GM12878 (cell line): ENCODE results near the gene ATP5PO. TPM values are rescaled to one million over a fixed set of nuclear protein-coding genes. Genes with fewer than 3 reads are reported as not detected.

ENCODE experiments used
- ATAC-seq: fragments of 200-7000 bp; cut with Tn5 transposase; 3 replicates; pipeline ENCODE4 v1.9.1; 2020; ENCODE audit warnings: mild to moderate bottlenecking, moderate library complexity
- BruUV-seq: library from RNA; stranded (reverse); fragments of 400-500 nt; replicated peaks from 2 replicates; lab custom pipeline; 2021; lab: Mats Ljungman, UMichigan
- CTCF ChIA-PET: fragments of 300-600 bp; sonication (Branson Sonifier 250); formaldehyde crosslinking; extraction: SDS; loops from one replicate; lab custom pipeline; 2021; ENCODE audit warnings: inconsistent platforms; lab: Yijun Ruan, JAX
- POLR2A ChIA-PET: fragments of 350-600 bp; formaldehyde crosslinking; extraction: SDS; loops from one replicate; lab custom pipeline; 2021; ENCODE audit warnings: inconsistent platforms; lab: Charles Lee
- RAD21 ChIA-PET: fragments of 300-600 bp; sonication (Branson Sonifier 250); formaldehyde crosslinking; loops from one replicate; lab custom pipeline; 2023; ENCODE audit warnings: antibody characterized with exemption; ENCODE audit not compliant: unreplicated experiment; lab: Charles Lee
- SMC1A ChIA-PET: fragments of 300-600 bp; sonication (Branson Sonifier 250); formaldehyde crosslinking; loops from one replicate; lab custom pipeline; 2023; ENCODE audit not compliant: unreplicated experiment, uncharacterized antibody; lab: Charles Lee
- DNase-seq: peaks from one replicate; pipeline ENCODE4 v3.0.0-alpha.2; 2011; ENCODE audit warnings: low read depth, low spot score
- FAIRE-seq: peaks from 3 replicates; lab custom pipeline; 2011; peaks lifted over from hg19 to GRCh38; lab: Jason Lieb, UNC
- H2AFZ ChIP-seq: 2 replicates; pipeline ENCODE4 v1.6.0; 2011; ENCODE audit warnings: low read depth, low read length, control low read depth; ENCODE audit not compliant: control insufficient read depth
- H3K27ac ChIP-seq: 2 replicates; pipeline ENCODE4 v1.5.1; 2011; ENCODE audit warnings: control low read depth; ENCODE audit not compliant: control insufficient read depth, insufficient read depth
- H3K27me3 ChIP-seq, 2 experiments: replicated peaks in 1 of 2; 2 replicates each; pipeline versions ENCODE4 v1.6.0 to v1.6.1; 2011; ENCODE audit warnings: low read length in 1 of 2; ENCODE audit not compliant: control insufficient read depth in 2 of 2, insufficient read depth in 2 of 2
- H3K36me3 ChIP-seq, 2 experiments: 2 replicates each; pipeline ENCODE4 v1.5.1; 2011; ENCODE audit warnings: low read length in 1 of 2; ENCODE audit not compliant: control insufficient read depth in 2 of 2, insufficient read depth in 2 of 2
- H3K4me1 ChIP-seq: 2 replicates; pipeline ENCODE4 v1.6.1; 2011; ENCODE audit warnings: mild to moderate bottlenecking, low read length, moderate library complexity, mixed read lengths; ENCODE audit not compliant: control insufficient read depth, insufficient read depth
- H3K4me2 ChIP-seq: 2 replicates; pipeline ENCODE4 v1.6.0; 2011; ENCODE audit warnings: control low read depth; ENCODE audit not compliant: control insufficient read depth, insufficient read depth
- H3K4me3 ChIP-seq: fragments of 200-600 bp; sonication (generic); 2 replicates; pipeline ENCODE4 v1.5.1; 2016
- H3K79me2 ChIP-seq: 2 replicates; pipeline ENCODE4 v1.6.0; 2011; ENCODE audit warnings: low read length; ENCODE audit not compliant: control insufficient read depth, insufficient read depth
- H3K9ac ChIP-seq: 2 replicates; pipeline ENCODE4 v1.8.0; 2011; ENCODE audit warnings: low read length, control low read depth, mixed read lengths; ENCODE audit not compliant: control insufficient read depth, insufficient read depth
- H3K9me3 ChIP-seq: replicated peaks from 3 replicates; pipeline ENCODE4 v1.5.1; 2011; ENCODE audit warnings: mild to moderate bottlenecking, low read length; ENCODE audit not compliant: control insufficient read depth, insufficient read depth
- H4K20me1 ChIP-seq: 2 replicates; pipeline ENCODE4 v1.6.0; 2011; ENCODE audit not compliant: control insufficient read depth, insufficient read depth
- CREB1 ChIP-seq: IDR thresholded peaks from 2 replicates; pipeline ENCODE4 v1.6.1; 2012; ENCODE audit warnings: low read depth, mild to moderate bottlenecking, inconsistent platforms
- FOXM1 ChIP-seq: IDR thresholded peaks from 2 replicates; pipeline ENCODE4 v1.6.1; 2012; ENCODE audit warnings: low read depth, mild to moderate bottlenecking, inconsistent platforms, low read length, moderate library complexity
- GATAD2B ChIP-seq: fragments of 450-650 bp; conservative IDR thresholded peaks from 2 replicates; pipeline ENCODE4 v1.6.1; 2017; ENCODE audit warnings: low read depth, mild to moderate bottlenecking, moderate library complexity
- IKZF1 ChIP-seq: fragments of 450-650 bp; conservative IDR thresholded peaks from 2 replicates; pipeline ENCODE4 v1.6.1; 2017; ENCODE audit warnings: antibody characterized with exemption, mild to moderate bottlenecking
- SMAD1 ChIP-seq: fragments of 450-650 bp; IDR thresholded peaks from 2 replicates; pipeline ENCODE4 v1.6.1; 2018; ENCODE audit warnings: mild to moderate bottlenecking, low read depth; ENCODE audit not compliant: partially characterized antibody
- SMAD5 ChIP-seq: IDR thresholded peaks from 2 replicates; pipeline ENCODE4 v1.6.1; 2016; ENCODE audit warnings: antibody characterized with exemption, low read depth
- SMC3 ChIP-seq: IDR thresholded peaks from 2 replicates; pipeline ENCODE4 v1.6.1; 2011; ENCODE audit warnings: low read length, improper control_type of control experiment, borderline replicate concordance
- SP1 ChIP-seq: IDR thresholded peaks from one replicate; pipeline ENCODE4 v1.6.1; 2011; ENCODE audit warnings: low read depth, low read length
- ZNF384 ChIP-seq: IDR thresholded peaks from 2 replicates; pipeline ENCODE4 v1.6.1; 2012; ENCODE audit warnings: low read depth, mild to moderate bottlenecking, low read length, improper control_type of control experiment, borderline replicate concordance
- ZNF622 ChIP-seq: fragments of 450-650 bp; IDR thresholded peaks from 2 replicates; pipeline ENCODE4 v1.6.1; 2017; ENCODE audit warnings: mild to moderate bottlenecking, inconsistent platforms
- ZZZ3 ChIP-seq: IDR thresholded peaks from 2 replicates; pipeline ENCODE4 v1.6.1; 2011; ENCODE audit warnings: low read depth; ENCODE audit not compliant: control insufficient read depth, insufficient read length
- WGBS: methylation state at CpG from one replicate; pipeline ENCODE4 v1.1.6; 2016; ENCODE audit warnings: low lambda C conversion rate; ENCODE audit not compliant: insufficient replicate concordance, insufficient coverage; ENCODE audit errors: missing lambda C conversion rate; 5-methylcytosine and 5-hydroxymethylcytosine counted together
- in situ Hi-C: fragments of 300-500 bp; cut with MboI; formaldehyde crosslinking; loops from 9 replicates; pipeline ENCODE4 v1.14.3; 2018; ENCODE audit warnings: mixed read lengths
- intact Hi-C: fragments of 100-400 bp; cut with micrococcal nuclease; formaldehyde crosslinking; loops from one replicate; pipeline ENCODE4 v1.14.2; 2022; ENCODE audit not compliant: unreplicated experiment
- polyA plus RNA-seq, 11 experiments: library from polyadenylated mRNA; depleted of rRNA in 4 of 11; unstranded in 6 of 11; stranded (reverse) in 5 of 11; fragments of >200 nt; fragmentation: Nextera tagmentation in 4 of 11; fragmentation: Illumina TruSeq in 1 of 11; extraction: Ambion mirVana in 4 of 11; extraction: Trizol in 1 of 11; gene quantifications; 1 replicate in 1 of 11; 2 replicates in 10 of 11; pipeline versions ENCODE4 v1.2.1 to v1.2.3, GENCODE V29; 2011 to 2016; ENCODE audit warnings: inconsistent platforms in 2 of 11, missing spikeins in 2 of 11, low read depth in 1 of 11
- total RNA-seq, 4 experiments: library from RNA; depleted of rRNA in 3 of 4; stranded (reverse); fragments of >200 nt in 3 of 4; fragmentation: Illumina TruSeq in 1 of 4; extraction: Trizol in 1 of 4; gene quantifications; 2 replicates each; pipeline versions ENCODE4 v1.2.1 to v1.2.3, GENCODE V29; 2013 to 2021
- TF ChIP-seq, protein P1 (sequence below): IDR thresholded peaks from 2 replicates; pipeline ENCODE4 v1.6.1; 2012; ENCODE audit warnings: low read depth, low read length, improper control_type of control experiment
- TF ChIP-seq, protein P2 (sequence below): IDR thresholded peaks from 2 replicates; pipeline ENCODE4 v1.6.1; 2012; ENCODE audit warnings: low read depth, low read length, improper control_type of control experiment

ATP5PO gene
- total and polyA plus RNA-seq, 10 of the 15 experiments (the other 5 are each of a cell fraction or from before 2014, with no cell fraction given) = 251 to 1,656 (median 470) TPM

GRCh38 chr21:33917421-33917820, 1.8 kb upstream of the ATP5PO start:
- ChIA-PET POLR2A (interaction anchor here (0.6 kb wide), 1 partner anchor 411 kb away, joined by 4 read pairs; no protein-coding TSS in a partner anchor), SMC1A (interaction anchor here (3.8 kb wide), 1 partner anchor 431 kb away, joined by 14 read pairs; no protein-coding TSS in a partner anchor)

More at GRCh38 chr21:33917421-33917820, 1.8 kb upstream of the ATP5PO start:
- no peak overlapping the region for H3K4me2 ChIP-seq
- no peak overlapping the region for H2AFZ ChIP-seq
- whole genome bisulfite sequencing = 92% methylated on average over 4 of the region's 4 CpGs
- in situ Hi-C loops (no loop called here), intact Hi-C loops (no loop called here)
- CTCF ChIA-PET = interaction anchor here (1.1 to 4.9 kb wide), 2 partner anchors 431 to 451 kb away, joined by 4 to 20 read pairs; no protein-coding TSS in a partner anchor
- H3K79me2 ChIP-seq = peaks cover 28% of the 10 kb centered on the region
- peaks cover 0 to 9% of the 10 kb centered on the region in 2 experiments; a peak in 1 of 4 replicates for H3K36me3 ChIP-seq
- no peaks in the 10 kb centered on the region for H3K9me3 ChIP-seq
- FAIRE-seq = no peak
- H3K4me1 ChIP-seq = peaks cover 7% of the 10 kb centered on the region
- H3K9ac ChIP-seq = no peak overlapping the region
- no peak for TF ChIP-seq SMAD5
- TF ChIP-seq IKZF1 = no peak
- TF ChIP-seq GATAD2B = no peak
- TF ChIP-seq, protein P1, sequence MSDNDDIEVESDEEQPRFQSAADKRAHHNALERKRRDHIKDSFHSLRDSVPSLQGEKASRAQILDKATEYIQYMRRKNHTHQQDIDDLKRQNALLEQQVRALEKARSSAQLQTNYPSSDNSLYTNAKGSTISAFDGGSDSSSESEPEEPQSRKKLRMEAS = no peak
- TF ChIP-seq SMC3 = no peak
- TF ChIP-seq ZZZ3 = no peak
- TF ChIP-seq ZNF622 = no peak
- no peak for TF ChIP-seq FOXM1
- no peak for TF ChIP-seq SP1
- TF ChIP-seq, protein P2, sequence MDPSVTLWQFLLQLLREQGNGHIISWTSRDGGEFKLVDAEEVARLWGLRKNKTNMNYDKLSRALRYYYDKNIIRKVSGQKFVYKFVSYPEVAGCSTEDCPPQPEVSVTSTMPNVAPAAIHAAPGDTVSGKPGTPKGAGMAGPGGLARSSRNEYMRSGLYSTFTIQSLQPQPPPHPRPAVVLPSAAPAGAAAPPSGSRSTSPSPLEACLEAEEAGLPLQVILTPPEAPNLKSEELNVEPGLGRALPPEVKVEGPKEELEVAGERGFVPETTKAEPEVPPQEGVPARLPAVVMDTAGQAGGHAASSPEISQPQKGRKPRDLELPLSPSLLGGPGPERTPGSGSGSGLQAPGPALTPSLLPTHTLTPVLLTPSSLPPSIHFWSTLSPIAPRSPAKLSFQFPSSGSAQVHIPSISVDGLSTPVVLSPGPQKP = no peak
- no peak for TF ChIP-seq CREB1
- TF ChIP-seq SMAD1 = no peak
- TF ChIP-seq ZNF384 = no peak
- RAD21 ChIA-PET = no interaction called here
- no peaks in the 10 kb centered on the region for H4K20me1 ChIP-seq
- H3K4me3 ChIP-seq = no peak overlapping the region
- no peak overlapping the region for H3K27ac ChIP-seq
- H3K27me3 ChIP-seq = no peaks in the 10 kb centered on the region
- ATAC-seq = no peak
- DNase-seq = no peak
- BruUV-seq = no TSS peak
